Measurements from ENCODE around the gene HAAO. TPM values are rescaled to one million over a fixed set of nuclear protein-coding genes. Genes with fewer than 3 reads are reported as not detected.
A peak's percentile ranks its signal among the peaks of the same experiment; 100 is the strongest.

Gene HAAO
- total RNA-seq, 1 experiment from 2014 or later, result not detected

DNA sequence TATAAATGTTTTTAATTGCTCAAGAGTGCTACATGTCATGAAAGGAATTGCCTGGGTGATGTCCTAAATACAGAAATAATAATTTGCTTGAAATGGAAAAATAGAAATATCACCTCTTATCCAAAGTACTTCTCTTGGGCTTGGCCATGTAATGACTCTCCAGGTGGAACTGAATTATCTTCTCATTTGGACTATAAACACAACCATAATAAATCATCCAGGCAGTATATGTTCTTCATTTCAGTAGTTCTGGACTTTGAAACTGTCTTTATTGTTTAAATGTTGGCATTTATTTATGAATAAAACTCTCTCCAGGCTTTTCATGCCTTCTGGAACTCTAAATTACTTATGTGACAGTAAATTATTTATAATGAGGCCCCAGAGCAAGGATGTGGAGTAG lies 68.9 kb downstream of the HAAO start:
- CTCF ChIA-PET, result no interaction called here
- H4K20me1 ChIP-seq (ENCODE audit: low read length), result no peaks in the 10 kb centered on the region
- H3K36me3 ChIP-seq (ENCODE audit: low read depth, low read length), result no peaks in the 10 kb centered on the region
- H3K4me1 ChIP-seq (ENCODE audit: insufficient read depth, low read length), result no peaks in the 10 kb centered on the region
- H3K9me2 ChIP-seq (replicated peaks; ENCODE audit: low read length), result no peaks in the 10 kb centered on the region
- H3K4me2 ChIP-seq (ENCODE audit: low read length), result no peak overlapping the region
- ATAC-seq (no peak), DNase-seq (no peak)
- no peak overlapping the region for H2AFZ ChIP-seq (ENCODE audit: low read length)
- H3K9ac ChIP-seq (ENCODE audit: low read length), result no peak overlapping the region
- H3K79me2 ChIP-seq (ENCODE audit: low read length), result no peaks in the 10 kb centered on the region
- POLR2A ChIA-PET (ENCODE audit: unreplicated experiment), result no interaction called here
- TF ChIP-seq EZH2 (IDR thresholded peaks at IDR 0.05; ENCODE audit: low read length, unreplicated experiment), result no peak
- TF ChIP-seq, protein P1, sequence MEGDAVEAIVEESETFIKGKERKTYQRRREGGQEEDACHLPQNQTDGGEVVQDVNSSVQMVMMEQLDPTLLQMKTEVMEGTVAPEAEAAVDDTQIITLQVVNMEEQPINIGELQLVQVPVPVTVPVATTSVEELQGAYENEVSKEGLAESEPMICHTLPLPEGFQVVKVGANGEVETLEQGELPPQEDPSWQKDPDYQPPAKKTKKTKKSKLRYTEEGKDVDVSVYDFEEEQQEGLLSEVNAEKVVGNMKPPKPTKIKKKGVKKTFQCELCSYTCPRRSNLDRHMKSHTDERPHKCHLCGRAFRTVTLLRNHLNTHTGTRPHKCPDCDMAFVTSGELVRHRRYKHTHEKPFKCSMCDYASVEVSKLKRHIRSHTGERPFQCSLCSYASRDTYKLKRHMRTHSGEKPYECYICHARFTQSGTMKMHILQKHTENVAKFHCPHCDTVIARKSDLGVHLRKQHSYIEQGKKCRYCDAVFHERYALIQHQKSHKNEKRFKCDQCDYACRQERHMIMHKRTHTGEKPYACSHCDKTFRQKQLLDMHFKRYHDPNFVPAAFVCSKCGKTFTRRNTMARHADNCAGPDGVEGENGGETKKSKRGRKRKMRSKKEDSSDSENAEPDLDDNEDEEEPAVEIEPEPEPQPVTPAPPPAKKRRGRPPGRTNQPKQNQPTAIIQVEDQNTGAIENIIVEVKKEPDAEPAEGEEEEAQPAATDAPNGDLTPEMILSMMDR (conservative IDR thresholded peaks at IDR 0.05; ENCODE audit: low read depth, low read length), result no peak
- no peak for TF ChIP-seq EZH2phosphoT487 (IDR thresholded peaks at IDR 0.05; ENCODE audit: borderline replicate concordance, low read length)
- H3F3A ChIP-seq (ENCODE audit: low read length, unreplicated experiment), result no peaks in the 10 kb centered on the region
- no TSS peak for BruUV-seq (replicated peaks)
- H3K4me3 ChIP-seq (ENCODE audit: low read length), result no peak overlapping the region
- H3K27me3 ChIP-seq (ENCODE audit: low read length), result no peaks in the 10 kb centered on the region
- no peaks in the 10 kb centered on the region for H3K9me3 ChIP-seq (ENCODE audit: low read length)
- H3K27ac ChIP-seq (ENCODE audit: low read length), result no peak overlapping the region
- intact Hi-C loops (cut with micrococcal nuclease), result no loop called here

DNA sequence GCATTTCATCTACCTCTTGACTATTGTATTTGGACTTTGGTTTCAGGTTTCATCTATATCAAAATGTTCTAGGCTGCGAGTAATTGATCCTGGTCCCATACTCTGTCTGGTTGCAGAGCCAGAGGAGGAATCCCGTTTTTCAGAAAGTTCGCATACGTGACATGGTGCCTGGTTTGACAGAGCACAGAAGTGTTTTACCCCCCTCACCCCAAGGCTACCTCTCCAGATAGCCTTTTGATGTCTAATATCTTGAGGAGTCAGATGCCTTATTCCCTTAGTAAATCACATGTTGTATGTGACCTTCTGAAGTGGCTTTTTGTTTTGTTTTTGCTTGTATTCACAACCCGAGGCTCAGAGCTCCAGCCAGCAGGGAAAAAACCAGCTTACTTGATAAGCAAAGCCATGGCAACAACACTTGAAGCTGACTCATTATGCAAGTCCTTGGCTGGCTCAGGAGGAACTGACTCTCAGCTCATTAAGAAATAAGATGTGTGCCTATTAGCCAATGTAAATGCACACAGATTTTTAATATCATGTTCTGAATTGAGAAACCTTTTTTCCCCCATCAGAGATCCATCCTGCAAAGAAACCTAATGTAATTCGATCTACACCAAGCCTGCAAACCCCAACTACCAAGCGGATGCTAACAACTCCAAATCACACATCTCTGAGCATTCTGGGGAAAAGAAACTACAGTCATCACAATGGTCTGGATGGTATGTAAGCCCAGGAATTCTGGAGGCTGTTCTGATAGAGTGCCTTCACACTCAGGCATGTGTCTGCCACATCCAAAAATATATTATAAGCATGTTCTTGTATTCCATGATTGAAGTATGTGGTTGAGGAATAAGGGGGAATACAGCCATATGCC lies 69.8 kb downstream of the HAAO start:
- H3K27me3 ChIP-seq (ENCODE audit: low read length), result no peaks in the 10 kb centered on the region
- H4K20me1 ChIP-seq (ENCODE audit: low read length), result no peaks in the 10 kb centered on the region
- H2AFZ ChIP-seq (ENCODE audit: low read length), result no peak overlapping the region
- ChIA-PET CTCF (no interaction called here), POLR2A (ENCODE audit: unreplicated experiment) (interaction anchor here (0.5 kb wide), 1 partner anchor 504 kb away, joined by 3 read pairs; no protein-coding TSS in a partner anchor)
- intact Hi-C loops (cut with micrococcal nuclease), result no loop called here
- H3K36me3 ChIP-seq (ENCODE audit: low read depth, low read length), result no peaks in the 10 kb centered on the region
- no peak overlapping the region for H3K4me3 ChIP-seq (ENCODE audit: low read length)
- DNase-seq (peak; percentile 14), ATAC-seq (peak; percentile 76)
- H3K9me2 ChIP-seq (replicated peaks; ENCODE audit: low read length), result no peaks in the 10 kb centered on the region
- BruUV-seq (replicated peaks), result no TSS peak
- no peaks in the 10 kb centered on the region for H3F3A ChIP-seq (ENCODE audit: low read length, unreplicated experiment)
- H3K79me2 ChIP-seq (ENCODE audit: low read length), result no peaks in the 10 kb centered on the region
- no peaks in the 10 kb centered on the region for H3K4me1 ChIP-seq (ENCODE audit: insufficient read depth, low read length)
- TF ChIP-seq EZH2 (IDR thresholded peaks at IDR 0.05; ENCODE audit: low read length, unreplicated experiment) (no peak), EZH2phosphoT487 (IDR thresholded peaks at IDR 0.05; ENCODE audit: borderline replicate concordance, low read length) (no peak)
- TF ChIP-seq, protein P1 (conservative IDR thresholded peaks at IDR 0.05; ENCODE audit: low read depth, low read length), result no peak
- H3K9ac ChIP-seq (ENCODE audit: low read length), result no peak overlapping the region
- no peak overlapping the region for H3K27ac ChIP-seq (ENCODE audit: low read length)
- no peak overlapping the region for H3K4me2 ChIP-seq (ENCODE audit: low read length)
- no peaks in the 10 kb centered on the region for H3K9me3 ChIP-seq (ENCODE audit: low read length)

DNA sequence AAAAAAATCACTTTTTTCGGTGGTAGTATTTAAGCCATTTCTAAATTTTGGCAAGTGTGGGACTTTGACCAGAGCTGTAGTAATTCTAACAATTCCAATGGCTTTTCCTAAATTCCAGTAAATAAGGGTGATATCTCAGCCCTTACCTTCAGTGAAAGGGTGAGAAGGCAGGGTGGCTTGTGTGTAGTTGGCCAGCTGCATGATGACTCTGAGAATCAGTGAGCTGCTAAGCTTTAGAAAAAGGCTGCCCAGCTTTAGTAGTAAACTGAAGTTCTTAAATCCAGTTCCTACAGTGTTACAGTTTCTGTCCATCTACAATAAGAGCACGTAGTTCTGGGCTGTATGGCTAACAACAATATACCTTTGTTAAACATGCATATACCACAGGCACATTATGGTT lies 70.5 kb downstream of the HAAO start:
- ATAC-seq (no peak), DNase-seq (no peak)
- H4K20me1 ChIP-seq (ENCODE audit: low read length), result no peaks in the 10 kb centered on the region
- no TSS peak for BruUV-seq (replicated peaks)
- H3K4me3 ChIP-seq (ENCODE audit: low read length), result no peak overlapping the region
- H3K9me3 ChIP-seq (ENCODE audit: low read length), result no peaks in the 10 kb centered on the region
- no peaks in the 10 kb centered on the region for H3K36me3 ChIP-seq (ENCODE audit: low read depth, low read length)
- no peaks in the 10 kb centered on the region for H3K27me3 ChIP-seq (ENCODE audit: low read length)
- H3K9ac ChIP-seq (ENCODE audit: low read length), result no peak overlapping the region
- no peaks in the 10 kb centered on the region for H3K4me1 ChIP-seq (ENCODE audit: insufficient read depth, low read length)
- no peak overlapping the region for H3K27ac ChIP-seq (ENCODE audit: low read length)
- no peaks in the 10 kb centered on the region for H3K79me2 ChIP-seq (ENCODE audit: low read length)
- no peaks in the 10 kb centered on the region for H3F3A ChIP-seq (ENCODE audit: low read length, unreplicated experiment)
- ChIA-PET POLR2A (ENCODE audit: unreplicated experiment) (interaction anchor here (0.5 kb wide), 1 partner anchor 505 kb away, joined by 3 read pairs; no protein-coding TSS in a partner anchor), CTCF (no interaction called here)
- intact Hi-C loops (cut with micrococcal nuclease), result no loop called here
- no peaks in the 10 kb centered on the region for H3K9me2 ChIP-seq (replicated peaks; ENCODE audit: low read length)
- no peak overlapping the region for H3K4me2 ChIP-seq (ENCODE audit: low read length)
- H2AFZ ChIP-seq (ENCODE audit: low read length), result no peak overlapping the region
- TF ChIP-seq EZH2phosphoT487 (IDR thresholded peaks at IDR 0.05; ENCODE audit: borderline replicate concordance, low read length), result no peak
- TF ChIP-seq, protein P1 (conservative IDR thresholded peaks at IDR 0.05; ENCODE audit: low read depth, low read length), result no peak
- TF ChIP-seq EZH2 (IDR thresholded peaks at IDR 0.05; ENCODE audit: low read length, unreplicated experiment), result no peak
